Ovary (tissue), 3 donors: ENCODE measurements around the gene ANXA6.

Source experiments
- CTCF ChIP-seq, 3 donors: fragments of 450-650 bp in 2 of 3; fragments of 200-600 bp in 1 of 3; IDR thresholded peaks; one replicate each; pipeline versions ENCODE4 v1.5.1 to v1.8.0; 2016 to 2022; ENCODE audit warnings: antibody characterized with exemption in 3 of 3, mild to moderate bottlenecking in 1 of 3
- POLR2A ChIP-seq: fragments of 450-650 bp; IDR thresholded peaks from one replicate; pipeline ENCODE4 v1.6.1; 2017; ENCODE audit warnings: antibody characterized with exemption, mild to moderate bottlenecking, moderate library complexity
- donor health status: DM: no; HTN: no; CAD: no.

- TF ChIP-seq CTCF (IDR thresholded peaks at IDR 0.05) (no peak), POLR2A (no peak)
These were observed 38.0 kb upstream of the ANXA6 start for GRCh38 chr5:151195622-151196021.
